ENCODE data around the gene CELF4.

- no peak for TF ChIP-seq CTCF (IDR thresholded peaks at IDR 0.05)
- no peak for TF ChIP-seq POLR2A (IDR thresholded peaks at IDR 0.05)
Measured at GRCh38 chr18:37332628-37333420, 232.8 kb downstream of the CELF4 start.

Data from body of pancreas (tissue), 4 donors.